Liver (tissue), 9 donors: ENCODE measurements around the gene LKAAEAR1. TPM values are rescaled to one million over a fixed set of nuclear protein-coding genes. Genes with fewer than 3 reads are reported as not detected.

Experiments
- DNase-seq: peaks from one replicate; pipeline ENCODE4 v3.0.0-alpha.2; 2017; ENCODE audit warnings: low spot score
- H3K27ac ChIP-seq, 2 donors: one replicate each; pipeline ENCODE4 v1.7.0; 2013; ENCODE audit warnings: inconsistent platforms in 2 of 2, low read length in 2 of 2, control low read depth in 1 of 2, low read depth in 1 of 2, mild to moderate bottlenecking in 1 of 2
- H3K27me3 ChIP-seq, 4 donors: one replicate each; pipeline versions ENCODE4 v1.6.1 to v1.7.0; 2013; ENCODE audit warnings: low read length in 3 of 4, inconsistent platforms in 1 of 4, mild to moderate bottlenecking in 1 of 4, moderate library complexity in 1 of 4; ENCODE audit not compliant: control insufficient read depth in 4 of 4, insufficient read depth in 4 of 4
- H3K36me3 ChIP-seq, 4 donors: one replicate each; pipeline versions ENCODE4 v1.6.1 to v1.7.0; 2013; ENCODE audit warnings: low read length in 3 of 4, mild to moderate bottlenecking in 3 of 4, low read depth in 1 of 4, moderate library complexity in 1 of 4; ENCODE audit not compliant: control insufficient read depth in 4 of 4, insufficient read depth in 3 of 4
- H3K4me1 ChIP-seq, 4 donors: one replicate each; pipeline versions ENCODE4 v1.6.1 to v1.7.0; 2013; ENCODE audit warnings: low read length in 3 of 4, mild to moderate bottlenecking in 3 of 4, moderate library complexity in 1 of 4; ENCODE audit not compliant: control insufficient read depth in 4 of 4, insufficient read depth in 4 of 4
- H3K4me3 ChIP-seq, 3 donors: one replicate each; pipeline versions ENCODE4 v1.6.1 to v1.7.0; 2013; ENCODE audit warnings: low read length in 3 of 3, control low read depth in 1 of 3, low read depth in 1 of 3, mild to moderate bottlenecking in 1 of 3
- H3K9ac ChIP-seq, 2 donors: one replicate each; pipeline ENCODE4 v1.7.0; 2013; ENCODE audit warnings: low read length in 2 of 2, mild to moderate bottlenecking in 2 of 2, moderate library complexity in 2 of 2, control low read depth in 1 of 2, low read depth in 1 of 2
- H3K9me3 ChIP-seq, 4 donors: one replicate each; pipeline versions ENCODE4 v1.6.1 to v1.7.0; 2013; ENCODE audit warnings: low read length in 3 of 4; ENCODE audit not compliant: control insufficient read depth in 4 of 4
- EGR1 ChIP-seq, 2 donors: IDR thresholded peaks; 2 replicates each; pipeline ENCODE4 v1.6.1; 2016 to 2018; ENCODE audit warnings: antibody characterized with exemption in 2 of 2, low read depth in 2 of 2
- FOXA1 ChIP-seq: IDR thresholded peaks from 2 replicates; pipeline ENCODE4 v1.6.1; 2016; ENCODE audit warnings: antibody characterized with exemption
- GABPA ChIP-seq, 2 donors: IDR thresholded peaks in 1 of 2; conservative IDR thresholded peaks in 1 of 2; 2 replicates each; pipeline ENCODE4 v1.6.1; 2016; ENCODE audit warnings: antibody characterized with exemption in 2 of 2, mild to moderate bottlenecking in 1 of 2, moderate library complexity in 1 of 2
- HNF4A ChIP-seq, 2 donors: conservative IDR thresholded peaks; 2 replicates each; pipeline ENCODE4 v1.6.1; 2016; ENCODE audit warnings: antibody characterized with exemption in 2 of 2, mild to moderate bottlenecking in 2 of 2
- HNF4G ChIP-seq: IDR thresholded peaks from 2 replicates; pipeline ENCODE4 v1.6.1; 2016; ENCODE audit warnings: antibody characterized with exemption
- NR2F2 ChIP-seq: IDR thresholded peaks from 2 replicates; pipeline ENCODE4 v1.6.1; 2016; ENCODE audit warnings: antibody characterized with exemption
- RXRA ChIP-seq, 2 donors: IDR thresholded peaks; 2 replicates each; pipeline ENCODE4 v1.6.1; 2017 to 2018; ENCODE audit warnings: antibody characterized with exemption in 2 of 2, mild to moderate bottlenecking in 1 of 2
- SP1 ChIP-seq: IDR thresholded peaks from 2 replicates; pipeline ENCODE4 v1.6.1; 2018; ENCODE audit warnings: antibody characterized with exemption, mild to moderate bottlenecking
- TAF1 ChIP-seq: conservative IDR thresholded peaks from 2 replicates; pipeline ENCODE4 v1.6.1; 2016; ENCODE audit warnings: antibody characterized with exemption, mild to moderate bottlenecking
- WGBS: extraction: QIAGEN DNeasy Blood & Tissue Kit; methylation state at CpG from one replicate; pipeline ENCODE4 v1.1.7; 2013; 5-methylcytosine and 5-hydroxymethylcytosine counted together
- polyA plus RNA-seq, 2 donors: library from polyadenylated mRNA; stranded (reverse) in 1 of 2; unstranded in 1 of 2; fragments of 200-250 nt in 1 of 2; fragments of >200 nt in 1 of 2; fragmentation: Nextera tagmentation in 1 of 2; extraction: Ambion mirVana in 1 of 2; gene quantifications; one replicate each; pipeline versions ENCODE4 v1.2.1 to v1.2.3, GENCODE V29; 2013 to 2015
- total RNA-seq, 2 donors: library from RNA; depleted of rRNA; stranded (reverse); fragments of >200 nt; gene quantifications; one replicate each; pipeline ENCODE4 v1.2.3, GENCODE V29; 2014
- TF ChIP-seq, protein P1 (sequence below): fragments of 150-350 bp; IDR thresholded peaks from 2 replicates; pipeline ENCODE4 v1.5.1; 2017; ENCODE audit warnings: improper control_type of control experiment, low read depth, low read length; ENCODE audit not compliant: missing input control
- TF ChIP-seq, protein P2 (sequence below): IDR thresholded peaks from 2 replicates; pipeline ENCODE4 v1.6.1; 2016; ENCODE audit warnings: antibody characterized with exemption, mild to moderate bottlenecking
- TF ChIP-seq, protein P3 (sequence below): IDR thresholded peaks from 2 replicates; pipeline ENCODE4 v1.6.1; 2016; ENCODE audit warnings: antibody characterized with exemption
- TF ChIP-seq, protein P4 (sequence below): IDR thresholded peaks from 2 replicates; pipeline ENCODE4 v1.6.1; 2016; ENCODE audit warnings: antibody characterized with exemption
- TF ChIP-seq, protein P5 (sequence below): IDR thresholded peaks from 2 replicates; pipeline ENCODE4 v1.6.1; 2016; ENCODE audit warnings: antibody characterized with exemption
- donor health status: healthy.
- donor health status: healthy.
- donor health status: healthy.
- donor health status: healthy.
- donor health status: healthy.

The LKAAEAR1 gene
- total and polyA plus RNA-seq, 4 donors, result 0.08 TPM; not detected in 3

DNA sequence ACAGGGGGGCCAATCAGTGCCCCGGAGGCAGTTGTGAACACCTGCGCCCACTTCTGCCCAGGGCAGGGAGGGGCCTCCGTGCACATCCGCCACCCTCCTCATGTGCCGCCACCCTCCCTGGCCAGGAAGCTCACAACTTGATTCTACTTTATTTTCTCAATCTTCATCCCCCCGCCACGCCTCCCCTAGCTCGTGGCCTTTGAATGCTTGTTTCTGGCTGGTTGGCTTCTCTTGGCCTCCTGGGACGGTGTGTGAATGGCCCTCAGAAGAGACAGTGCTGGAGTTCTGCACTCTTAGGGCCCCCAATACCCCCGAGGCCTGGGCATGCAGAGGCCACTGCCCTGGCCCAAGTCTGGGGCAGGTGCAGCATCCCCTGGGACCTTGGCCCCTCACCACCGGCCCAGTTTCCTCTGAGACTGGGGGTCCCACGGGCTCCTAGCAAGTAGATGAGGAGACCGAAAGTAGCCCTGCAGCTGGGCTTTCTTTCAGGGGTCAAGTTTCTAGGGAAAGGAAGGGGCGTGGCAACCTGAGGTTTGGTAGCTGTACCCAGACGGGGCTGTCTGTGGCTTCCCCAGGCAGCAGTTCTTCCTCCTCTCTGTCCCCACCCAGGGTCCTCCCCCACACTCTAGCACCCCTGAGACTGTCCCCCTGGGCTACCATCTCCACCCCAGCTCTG lies 6.2 kb downstream of the LKAAEAR1 start:
- Histone ChIP-seq H3K9me3 (no peaks in the 10 kb centered on the region), H3K27me3 (no peaks in the 10 kb centered on the region), H3K9ac (peak overlapping the region in 1 of 2 donors; percentile 25), H3K4me1 (peaks cover 7 to 25% (median 10%) of the 10 kb centered on the region in 4 donors), H3K27ac (peak overlapping the region; percentile 58 to 63), H3K36me3 (peaks cover 0 to 4% (median 0%) of the 10 kb centered on the region in 4 donors), H3K4me3 (peak overlapping the region; percentile 6 to 61 (median 15))
- no peak for DNase-seq
- TF ChIP-seq EGR1 (IDR thresholded peaks at IDR 0.05; ENCODE audit: low read depth in 2 of 2), result no peak
- no peak for TF ChIP-seq GABPA (IDR thresholded peaks at IDR 0.05 in 1 of 2, conservative IDR thresholded peaks at IDR 0.05 in 1 of 2)
- TF ChIP-seq, protein P1, sequence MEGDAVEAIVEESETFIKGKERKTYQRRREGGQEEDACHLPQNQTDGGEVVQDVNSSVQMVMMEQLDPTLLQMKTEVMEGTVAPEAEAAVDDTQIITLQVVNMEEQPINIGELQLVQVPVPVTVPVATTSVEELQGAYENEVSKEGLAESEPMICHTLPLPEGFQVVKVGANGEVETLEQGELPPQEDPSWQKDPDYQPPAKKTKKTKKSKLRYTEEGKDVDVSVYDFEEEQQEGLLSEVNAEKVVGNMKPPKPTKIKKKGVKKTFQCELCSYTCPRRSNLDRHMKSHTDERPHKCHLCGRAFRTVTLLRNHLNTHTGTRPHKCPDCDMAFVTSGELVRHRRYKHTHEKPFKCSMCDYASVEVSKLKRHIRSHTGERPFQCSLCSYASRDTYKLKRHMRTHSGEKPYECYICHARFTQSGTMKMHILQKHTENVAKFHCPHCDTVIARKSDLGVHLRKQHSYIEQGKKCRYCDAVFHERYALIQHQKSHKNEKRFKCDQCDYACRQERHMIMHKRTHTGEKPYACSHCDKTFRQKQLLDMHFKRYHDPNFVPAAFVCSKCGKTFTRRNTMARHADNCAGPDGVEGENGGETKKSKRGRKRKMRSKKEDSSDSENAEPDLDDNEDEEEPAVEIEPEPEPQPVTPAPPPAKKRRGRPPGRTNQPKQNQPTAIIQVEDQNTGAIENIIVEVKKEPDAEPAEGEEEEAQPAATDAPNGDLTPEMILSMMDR, result no peak
- TF ChIP-seq RXRA (IDR thresholded peaks at IDR 0.05), result no peak
- no peak for TF ChIP-seq NR2F2
- TF ChIP-seq, protein P2, sequence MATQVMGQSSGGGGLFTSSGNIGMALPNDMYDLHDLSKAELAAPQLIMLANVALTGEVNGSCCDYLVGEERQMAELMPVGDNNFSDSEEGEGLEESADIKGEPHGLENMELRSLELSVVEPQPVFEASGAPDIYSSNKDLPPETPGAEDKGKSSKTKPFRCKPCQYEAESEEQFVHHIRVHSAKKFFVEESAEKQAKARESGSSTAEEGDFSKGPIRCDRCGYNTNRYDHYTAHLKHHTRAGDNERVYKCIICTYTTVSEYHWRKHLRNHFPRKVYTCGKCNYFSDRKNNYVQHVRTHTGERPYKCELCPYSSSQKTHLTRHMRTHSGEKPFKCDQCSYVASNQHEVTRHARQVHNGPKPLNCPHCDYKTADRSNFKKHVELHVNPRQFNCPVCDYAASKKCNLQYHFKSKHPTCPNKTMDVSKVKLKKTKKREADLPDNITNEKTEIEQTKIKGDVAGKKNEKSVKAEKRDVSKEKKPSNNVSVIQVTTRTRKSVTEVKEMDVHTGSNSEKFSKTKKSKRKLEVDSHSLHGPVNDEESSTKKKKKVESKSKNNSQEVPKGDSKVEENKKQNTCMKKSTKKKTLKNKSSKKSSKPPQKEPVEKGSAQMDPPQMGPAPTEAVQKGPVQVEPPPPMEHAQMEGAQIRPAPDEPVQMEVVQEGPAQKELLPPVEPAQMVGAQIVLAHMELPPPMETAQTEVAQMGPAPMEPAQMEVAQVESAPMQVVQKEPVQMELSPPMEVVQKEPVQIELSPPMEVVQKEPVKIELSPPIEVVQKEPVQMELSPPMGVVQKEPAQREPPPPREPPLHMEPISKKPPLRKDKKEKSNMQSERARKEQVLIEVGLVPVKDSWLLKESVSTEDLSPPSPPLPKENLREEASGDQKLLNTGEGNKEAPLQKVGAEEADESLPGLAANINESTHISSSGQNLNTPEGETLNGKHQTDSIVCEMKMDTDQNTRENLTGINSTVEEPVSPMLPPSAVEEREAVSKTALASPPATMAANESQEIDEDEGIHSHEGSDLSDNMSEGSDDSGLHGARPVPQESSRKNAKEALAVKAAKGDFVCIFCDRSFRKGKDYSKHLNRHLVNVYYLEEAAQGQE, result no peak
- TF ChIP-seq, protein P3, sequence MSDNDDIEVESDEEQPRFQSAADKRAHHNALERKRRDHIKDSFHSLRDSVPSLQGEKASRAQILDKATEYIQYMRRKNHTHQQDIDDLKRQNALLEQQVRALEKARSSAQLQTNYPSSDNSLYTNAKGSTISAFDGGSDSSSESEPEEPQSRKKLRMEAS, result no peak
- no peak for TF ChIP-seq TAF1
- TF ChIP-seq FOXA1, result no peak
- no peak for TF ChIP-seq HNF4A (conservative IDR thresholded peaks at IDR 0.05)
- no peak for TF ChIP-seq SP1
- TF ChIP-seq, protein P4, sequence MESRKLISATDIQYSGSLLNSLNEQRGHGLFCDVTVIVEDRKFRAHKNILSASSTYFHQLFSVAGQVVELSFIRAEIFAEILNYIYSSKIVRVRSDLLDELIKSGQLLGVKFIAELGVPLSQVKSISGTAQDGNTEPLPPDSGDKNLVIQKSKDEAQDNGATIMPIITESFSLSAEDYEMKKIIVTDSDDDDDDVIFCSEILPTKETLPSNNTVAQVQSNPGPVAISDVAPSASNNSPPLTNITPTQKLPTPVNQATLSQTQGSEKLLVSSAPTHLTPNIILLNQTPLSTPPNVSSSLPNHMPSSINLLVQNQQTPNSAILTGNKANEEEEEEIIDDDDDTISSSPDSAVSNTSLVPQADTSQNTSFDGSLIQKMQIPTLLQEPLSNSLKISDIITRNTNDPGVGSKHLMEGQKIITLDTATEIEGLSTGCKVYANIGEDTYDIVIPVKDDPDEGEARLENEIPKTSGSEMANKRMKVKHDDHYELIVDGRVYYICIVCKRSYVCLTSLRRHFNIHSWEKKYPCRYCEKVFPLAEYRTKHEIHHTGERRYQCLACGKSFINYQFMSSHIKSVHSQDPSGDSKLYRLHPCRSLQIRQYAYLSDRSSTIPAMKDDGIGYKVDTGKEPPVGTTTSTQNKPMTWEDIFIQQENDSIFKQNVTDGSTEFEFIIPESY, result no peak
- TF ChIP-seq, protein P5, sequence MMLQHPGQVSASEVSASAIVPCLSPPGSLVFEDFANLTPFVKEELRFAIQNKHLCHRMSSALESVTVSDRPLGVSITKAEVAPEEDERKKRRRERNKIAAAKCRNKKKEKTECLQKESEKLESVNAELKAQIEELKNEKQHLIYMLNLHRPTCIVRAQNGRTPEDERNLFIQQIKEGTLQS, result no peak
- WGBS, result 70% methylated on average over 15 of the region's 15 CpGs

DNA sequence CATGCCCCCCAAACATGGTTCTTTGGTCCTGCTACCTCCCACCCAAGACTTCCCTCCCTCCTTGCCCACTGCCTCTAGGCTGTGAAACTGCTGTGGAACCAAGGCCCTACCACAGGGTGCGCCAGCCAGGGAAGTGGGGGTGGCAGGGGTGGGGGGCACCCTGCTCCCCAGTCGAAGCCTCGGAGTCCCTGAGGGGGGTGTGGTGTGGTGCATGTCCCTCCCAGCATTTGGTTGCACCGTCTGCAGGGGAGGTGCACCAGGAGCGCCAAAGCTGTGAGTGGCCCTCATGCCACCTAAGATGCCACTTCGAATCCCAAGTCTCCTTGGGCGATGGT lies 6.7 kb downstream of the LKAAEAR1 start:
- H3K4me1 ChIP-seq, result peaks cover 7 to 22% (median 10%) of the 10 kb centered on the region in 4 donors
- H3K4me3 ChIP-seq, result peak overlapping the region in 2 of 3 donors; percentile 15 to 26
- H3K9me3 ChIP-seq, result no peaks in the 10 kb centered on the region
- no peak for DNase-seq
- TF ChIP-seq, protein P4, result no peak
- TF ChIP-seq HNF4G (no peak), NR2F2 (no peak), HNF4A (conservative IDR thresholded peaks at IDR 0.05) (no peak)
- TF ChIP-seq, protein P5, result no peak
- peak overlapping the region; percentile 41 to 58 for H3K27ac ChIP-seq
- H3K36me3 ChIP-seq, result peaks cover 0 to 6% (median 0%) of the 10 kb centered on the region in 4 donors
- no peak overlapping the region for H3K9ac ChIP-seq
- whole genome bisulfite sequencing, result 77% methylated on average over 7 of the region's 7 CpGs
- H3K27me3 ChIP-seq, result no peaks in the 10 kb centered on the region
